Endothelial cell of umbilical vein (primary cell): Measurements from ENCODE around the gene RABGAP1. TPM values are rescaled to one million over a fixed set of nuclear protein-coding genes. Genes with fewer than 3 reads are reported as not detected.
A peak's percentile ranks its signal among the peaks of the same experiment; 100 is the strongest.

Experiments used
- BruUV-seq: library from RNA; stranded (reverse); fragments of 400-500 nt; replicated peaks from 2 replicates; lab custom pipeline; 2021; lab: Mats Ljungman, UMichigan
- CTCF ChIA-PET: fragments of 300-600, 350-600 bp; sonication (Branson Sonifier 250); formaldehyde crosslinking; loops from one replicate; lab custom pipeline; 2021; ENCODE audit warnings: antibody characterized with exemption, inconsistent platforms; lab: Charles Lee
- POLR2A ChIA-PET: fragments of 300-600, 350-600 bp; sonication (Branson Sonifier 250); formaldehyde crosslinking; loops from one replicate; lab custom pipeline; 2021; ENCODE audit warnings: antibody characterized with exemption, inconsistent platforms; lab: Charles Lee
- DNase-seq: peaks from one replicate; pipeline ENCODE4 v3.0.0-alpha.2; 2011; ENCODE audit warnings: low read depth, low spot score
- FAIRE-seq: peaks from 2 replicates; lab custom pipeline; 2011; peaks lifted over from hg19 to GRCh38; lab: Jason Lieb, UNC
- H2AFZ ChIP-seq: 2 replicates; pipeline ENCODE4 v1.6.0; 2012; ENCODE audit warnings: low read depth, low read length, control low read depth, inconsistent platforms
- H3K27ac ChIP-seq: 2 replicates; pipeline ENCODE4 v1.5.1; 2011; ENCODE audit warnings: low read depth, mild to moderate bottlenecking, control low read depth, low read length, moderate library complexity; ENCODE audit not compliant: insufficient read depth
- H3K27me3 ChIP-seq, 2 experiments: 2 replicates each; pipeline versions ENCODE4 v1.6.0 to v1.6.1; 2011; ENCODE audit warnings: low read length in 2 of 2, mixed read lengths in 1 of 2; ENCODE audit not compliant: control insufficient read depth in 2 of 2, insufficient read depth in 2 of 2
- H3K36me3 ChIP-seq, 2 experiments: 2 replicates in 1 of 2; 3 replicates in 1 of 2; pipeline ENCODE4 v1.5.1; 2011; ENCODE audit warnings: low read length in 2 of 2, mild to moderate bottlenecking in 1 of 2, moderate library complexity in 1 of 2; ENCODE audit not compliant: control insufficient read depth in 2 of 2, insufficient read depth in 2 of 2; ENCODE audit errors: extremely low read depth in 1 of 2
- H3K4me1 ChIP-seq: 3 replicates; pipeline ENCODE4 v1.5.1; 2011; ENCODE audit warnings: mild to moderate bottlenecking, low read length; ENCODE audit not compliant: control insufficient read depth, insufficient read depth; ENCODE audit errors: extremely low read depth
- H3K4me2 ChIP-seq: 2 replicates; pipeline ENCODE4 v1.6.1; 2011; ENCODE audit warnings: low read length, control low read depth, mixed read lengths; ENCODE audit not compliant: insufficient read depth
- H3K4me3 ChIP-seq, 3 experiments: fragments of 200-600 bp in 1 of 3; sonication (generic), shearing (Covaris generic) in 1 of 3; replicated peaks in 1 of 3; 2 replicates each; pipeline ENCODE4 v1.5.1; 2011 to 2016; ENCODE audit warnings: control low read depth in 3 of 3, low read length in 3 of 3, mild to moderate bottlenecking in 2 of 3, inconsistent platforms in 1 of 3, low read depth in 1 of 3, moderate library complexity in 1 of 3; ENCODE audit not compliant: insufficient read depth in 1 of 3
- H3K79me2 ChIP-seq: 2 replicates; pipeline ENCODE4 v1.6.0; 2012; ENCODE audit warnings: low read length, inconsistent platforms; ENCODE audit not compliant: control insufficient read depth, insufficient read depth
- H3K9ac ChIP-seq: replicated peaks from 2 replicates; pipeline ENCODE3; 2011; ENCODE audit warnings: low read length, control low read depth; ENCODE audit not compliant: insufficient read depth; ENCODE audit errors: extremely low read depth
- H3K9me1 ChIP-seq: replicated peaks from 3 replicates; pipeline ENCODE4 v1.6.0; 2011; ENCODE audit warnings: mild to moderate bottlenecking, low read length; ENCODE audit not compliant: control insufficient read depth, insufficient read depth; ENCODE audit errors: extremely low read depth
- H3K9me3 ChIP-seq: replicated peaks from 2 replicates; pipeline ENCODE4 v1.5.1; 2012; ENCODE audit warnings: low read length, inconsistent platforms; ENCODE audit not compliant: control insufficient read depth, insufficient read depth
- H4K20me1 ChIP-seq: replicated peaks from 2 replicates; pipeline ENCODE3; 2011; ENCODE audit warnings: mild to moderate bottlenecking, low read length; ENCODE audit not compliant: control insufficient read depth, insufficient read depth; ENCODE audit errors: extremely low read depth
- FOS ChIP-seq: IDR thresholded peaks from 2 replicates; pipeline ENCODE4 v1.6.1; 2011; ENCODE audit warnings: mild to moderate bottlenecking, low read length, moderate library complexity, borderline replicate concordance; ENCODE audit not compliant: insufficient read depth
- JUN ChIP-seq: IDR thresholded peaks from 2 replicates; pipeline ENCODE4 v1.6.1; 2011; ENCODE audit warnings: borderline replicate concordance, low read depth; ENCODE audit not compliant: insufficient read length, insufficient read depth
- POLR2A ChIP-seq: IDR thresholded peaks from 2 replicates; pipeline ENCODE4 v1.6.1; 2012; ENCODE audit warnings: low read depth, mild to moderate bottlenecking, control low read depth, low read length
- dilution Hi-C: fragments of 300-500 bp; cut with MboI; formaldehyde crosslinking; loops from one replicate; pipeline ENCODE4 v1.15.0; 2019; ENCODE audit warnings: low sequenced_read_pairs; ENCODE audit not compliant: extremely low pct_ligation_motif_present
- intact Hi-C: fragments of 100-400 bp; cut with micrococcal nuclease; formaldehyde crosslinking; loops from one replicate; pipeline ENCODE4 v1.10.0; 2022
- microRNA counts: library from miRNA; unstranded; fragments of <30 nt; microRNA quantifications from one replicate; lab custom pipeline; 2016
- polyA plus RNA-seq, 4 experiments: library from polyadenylated mRNA; depleted of rRNA in 3 of 4; stranded (reverse) in 3 of 4; unstranded in 1 of 4; fragments of >200 nt; gene quantifications; 2 replicates each; pipeline versions ENCODE4 v1.2.1 to v1.2.3, GENCODE V29; 2011 to 2012; ENCODE audit warnings: missing spikeins in 1 of 4
- small RNA-seq: library from RNA; depleted of rRNA; stranded (forward); fragments of <200 nt; gene quantifications from one replicate; pipeline ENCODE3, GENCODE V24; 2012; ENCODE audit warnings: low replicate concordance, low read depth; ENCODE audit not compliant: insufficient read depth, insufficient read length
- total RNA-seq: library from RNA; stranded (reverse); gene quantifications from 2 replicates; pipeline ENCODE4 v1.2.3, GENCODE V29; 2021

Gene RABGAP1
- total and polyA plus RNA-seq, 2 donors (not counting 3 experiments of a cell fraction or from before 2014, with no cell fraction given), result 19.0 to 53.6 TPM

- intact Hi-C loops, result no loop called here
- H4K20me1 ChIP-seq, result no peaks in the 10 kb centered on the region
- no peak overlapping the region for H2AFZ ChIP-seq
- no peaks in the 10 kb centered on the region for H3K79me2 ChIP-seq
- dilution Hi-C loops, result no loop called here
- peak overlapping the region; percentile 75 for H3K4me2 ChIP-seq
- no peaks in the 10 kb centered on the region for H3K9me1 ChIP-seq
- H3K36me3 ChIP-seq, result no peaks in the 10 kb centered on the region
- DNase-seq (peak; percentile 89), FAIRE-seq (peak; percentile 75)
- no peaks in the 10 kb centered on the region for H3K9me3 ChIP-seq
- ChIA-PET CTCF (interaction anchor here (0.9 to 2.5 kb wide), 4 partner anchors 12 to 75 kb away, joined by 4 to 7 read pairs (median 5); no protein-coding TSS in a partner anchor), POLR2A (interaction anchor here (0.6 kb wide), 1 partner anchor 142 kb away, joined by 4 read pairs; no protein-coding TSS in a partner anchor)
- H3K4me1 ChIP-seq, result peaks cover 24% of the 10 kb centered on the region
- no peak for TF ChIP-seq POLR2A
- peak; percentile 30 for TF ChIP-seq FOS
- peak; percentile 63 for TF ChIP-seq JUN
- BruUV-seq, result no TSS peak
- peak overlapping the region; percentile 83 for H3K27ac ChIP-seq
- H3K9ac ChIP-seq, result no peak overlapping the region
- no peak overlapping the region for H3K4me3 ChIP-seq
- no peaks in the 10 kb centered on the region for H3K27me3 ChIP-seq
These were observed 210.1 kb downstream of the RABGAP1 start for GRCh38 chr9:123150708-123151503.

MicroRNAs within 50 kb of the gene (microRNA counts, 767-probe panel; counts per million panel counts)
- microRNA hsa-miR-600 (lab: Ali Mortazavi, UCI), result 723 counts per million, percentile 96 among the panel's probes with 10 or more counts

Small RNA genes within 50 kb of the gene (small RNA-seq; reads per million reads assigned to genes)
- gene GPR21 (not detected), gene RNY1P15 (not detected)

Other genes starting within 250 kb of the RABGAP1 start
- gene OR1L4, start 217.0 kb upstream of the RABGAP1 start, total RNA-seq, result not detected in 2 replicates
- gene OR1L4, start 217.0 kb upstream of the RABGAP1 start, polyA plus RNA-seq, result not detected in 2 replicates
- not detected in 2 replicates for gene OR1L6, start 198.7 kb upstream of the RABGAP1 start, total RNA-seq
- gene OR1L6, start 198.7 kb upstream of the RABGAP1 start, polyA plus RNA-seq, result not detected in 2 replicates
- not detected in 2 replicates for gene OR5C1, start 152.1 kb upstream of the RABGAP1 start, total RNA-seq
- gene OR5C1, start 152.1 kb upstream of the RABGAP1 start, polyA plus RNA-seq, result not detected in 2 replicates
- gene OR1K1, start 140.9 kb upstream of the RABGAP1 start, total RNA-seq, result not detected in 2 replicates
- not detected in 2 replicates for gene OR1K1, start 140.9 kb upstream of the RABGAP1 start, polyA plus RNA-seq
- 43.2 and 43.4 TPM in 2 replicates for gene PDCL, start 112.4 kb upstream of the RABGAP1 start, total RNA-seq
- gene PDCL, start 112.4 kb upstream of the RABGAP1 start, polyA plus RNA-seq, result 15.2 and 20.4 TPM in 2 replicates
- 57.3 and 63.0 TPM in 2 replicates for gene RC3H2, start 35.7 kb upstream of the RABGAP1 start, total RNA-seq
- gene RC3H2, start 35.7 kb upstream of the RABGAP1 start, polyA plus RNA-seq, result 22.4 and 25.3 TPM in 2 replicates
- gene ZBTB6, start 27.7 kb upstream of the RABGAP1 start, total RNA-seq, result 5.5 and 6.5 TPM in 2 replicates
- 1.0 and 1.6 TPM in 2 replicates for gene ZBTB6, start 27.7 kb upstream of the RABGAP1 start, polyA plus RNA-seq
- gene ZBTB26, start 9.5 kb upstream of the RABGAP1 start, total RNA-seq, result 4.8 and 5.0 TPM in 2 replicates
- 1.8 and 2.6 TPM in 2 replicates for gene ZBTB26, start 9.5 kb upstream of the RABGAP1 start, polyA plus RNA-seq
- gene GPR21, start 92.6 kb downstream of the RABGAP1 start, total RNA-seq, result 2.4 and 2.7 TPM in 2 replicates
- 0.36 and 0.62 TPM in 2 replicates for gene GPR21, start 92.6 kb downstream of the RABGAP1 start, polyA plus RNA-seq